Measurements from ENCODE around the gene DNAJC12. TPM values are rescaled to one million over a fixed set of nuclear protein-coding genes. Genes with fewer than 3 reads are reported as not detected.

The DNAJC12 gene
- polyA plus RNA-seq, 2 of the 4 experiments (the other 2 are of a cell fraction) = 19.1 to 80.0 TPM

GRCh38 chr10:67784474-67784873 lies 53.5 kb downstream of the DNAJC12 start:
- no peak overlapping the region for H3K4me3 ChIP-seq
- ATAC-seq (no peak), FAIRE-seq (no peak), DNase-seq (ENCODE audit: low read depth in 1 of 2, low spot score in 1 of 2) (no peak)
- no peak overlapping the region for H3K4me2 ChIP-seq
- POLR2A ChIA-PET = no interaction called here
- TF ChIP-seq HES2 (IDR thresholded peaks at IDR 0.05) (no peak), FOSL2 (IDR thresholded peaks at IDR 0.05) (no peak), FOSL2 (CRISPR knock-in tag; IDR thresholded peaks at IDR 0.05) (no peak), RAD21 (conservative IDR thresholded peaks at IDR 0.05 in 1 of 2, IDR thresholded peaks at IDR 0.05 in 1 of 2) (no peak), ZSCAN20 (CRISPR knock-in tag; IDR thresholded peaks at IDR 0.05) (no peak), RARB (CRISPR knock-in tag; IDR thresholded peaks at IDR 0.05) (no peak), MYC (IDR thresholded peaks at IDR 0.05; ENCODE audit: borderline replicate concordance, low read length) (no peak)
- H3K27ac ChIP-seq = no peak overlapping the region
- 20% methylated on average over 3 of the region's 3 CpGs for WGBS (ENCODE audit: missing lambda C conversion rate)
- peaks cover 12% of the 10 kb centered on the region; the same call in 2 of the 3 replicates for H3K4me1 ChIP-seq
- CTCF ChIA-PET = interaction anchor here (1.0 to 2.6 kb wide), 3 partner anchors 14 to 87 kb away, joined by 3 to 19 read pairs (median 3); no protein-coding TSS in a partner anchor
- no peaks in the 10 kb centered on the region for H3K9me3 ChIP-seq

DNA sequence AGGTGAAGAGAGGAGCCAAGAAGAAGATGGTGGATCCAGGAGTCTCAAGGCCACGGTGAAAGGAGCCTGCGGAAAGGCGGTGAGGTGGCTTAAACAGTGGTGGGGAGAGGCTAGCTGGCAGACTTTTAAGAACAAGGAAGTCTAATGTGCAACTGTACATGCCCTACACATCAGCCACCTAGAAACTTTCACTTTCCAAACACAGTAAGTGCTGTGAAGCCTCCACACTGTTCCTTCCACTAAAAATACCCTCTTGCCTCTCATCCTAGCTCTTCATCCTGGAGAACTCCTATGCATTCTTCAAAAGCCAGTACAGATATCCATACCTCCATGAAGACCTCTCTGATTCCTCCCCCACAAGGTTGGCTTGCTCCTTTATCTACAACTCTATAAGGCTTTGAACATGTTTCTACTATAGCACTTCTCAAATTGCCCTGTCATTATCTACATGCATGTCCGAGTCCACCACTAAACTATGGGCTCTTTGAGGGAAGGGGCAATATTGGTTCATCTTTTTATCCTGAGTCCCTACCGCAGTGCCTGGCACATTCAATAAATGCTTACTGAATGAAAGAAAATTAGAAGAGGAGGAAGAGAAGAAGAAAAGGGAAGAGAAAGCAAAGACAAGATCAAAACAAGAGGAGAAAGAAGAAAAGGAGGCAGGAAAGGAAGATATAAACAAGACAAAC lies 54.2 kb downstream of the DNAJC12 start:
- POLR2A ChIA-PET = no interaction called here
- no peak overlapping the region for H3K4me2 ChIP-seq
- H3K4me1 ChIP-seq = peaks cover 10% of the 10 kb centered on the region; the same call in 2 of the 3 replicates
- TF ChIP-seq RNF2 (IDR thresholded peaks at IDR 0.05; ENCODE audit: borderline replicate concordance, low read depth) (no peak), NR3C1 (IDR thresholded peaks at IDR 0.05) (no peak), RCOR1 (IDR thresholded peaks at IDR 0.05; ENCODE audit: low read depth, low read length) (no peak), JUN (IDR thresholded peaks at IDR 0.05) (no peak), JUNB (IDR thresholded peaks at IDR 0.05) (no peak), FOXS1 (CRISPR knock-in tag; IDR thresholded peaks at IDR 0.05) (no peak), MAZ (IDR thresholded peaks at IDR 0.05; ENCODE audit: borderline replicate concordance, low read depth, low read length) (no peak), TFCP2L1 (CRISPR knock-in tag; IDR thresholded peaks at IDR 0.05) (no peak), FOSL2 (IDR thresholded peaks at IDR 0.05) (no peak), FOSL2 (CRISPR knock-in tag; IDR thresholded peaks at IDR 0.05) (no peak), CHD4 (IDR thresholded peaks at IDR 0.05; ENCODE audit: borderline replicate concordance) (no peak), RFX5 (IDR thresholded peaks at IDR 0.05) (no peak), ZFP36 (IDR thresholded peaks at IDR 0.05; ENCODE audit: borderline replicate concordance, partially characterized antibody) (no peak), HOXA7 (CRISPR knock-in tag; IDR thresholded peaks at IDR 0.05) (no peak), HOXB13 (CRISPR knock-in tag; IDR thresholded peaks at IDR 0.05; ENCODE audit: low read depth) (no peak), KDM1A (IDR thresholded peaks at IDR 0.05; ENCODE audit: low read depth) (no peak)
- TF ChIP-seq, protein P1, sequence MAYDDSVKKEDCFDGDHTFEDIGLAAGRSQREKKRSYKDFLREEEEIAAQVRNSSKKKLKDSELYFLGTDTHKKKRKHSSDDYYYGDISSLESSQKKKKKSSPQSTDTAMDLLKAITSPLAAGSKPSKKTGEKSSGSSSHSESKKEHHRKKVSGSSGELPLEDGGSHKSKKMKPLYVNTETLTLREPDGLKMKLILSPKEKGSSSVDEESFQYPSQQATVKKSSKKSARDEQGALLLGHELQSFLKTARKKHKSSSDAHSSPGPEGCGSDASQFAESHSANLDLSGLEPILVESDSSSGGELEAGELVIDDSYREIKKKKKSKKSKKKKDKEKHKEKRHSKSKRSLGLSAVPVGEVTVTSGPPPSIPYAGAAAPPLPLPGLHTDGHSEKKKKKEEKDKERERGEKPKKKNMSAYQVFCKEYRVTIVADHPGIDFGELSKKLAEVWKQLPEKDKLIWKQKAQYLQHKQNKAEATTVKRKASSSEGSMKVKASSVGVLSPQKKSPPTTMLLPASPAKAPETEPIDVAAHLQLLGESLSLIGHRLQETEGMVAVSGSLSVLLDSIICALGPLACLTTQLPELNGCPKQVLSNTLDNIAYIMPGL (CRISPR knock-in tag; IDR thresholded peaks at IDR 0.05; ENCODE audit: borderline replicate concordance) = no peak
- H3K4me3 ChIP-seq = no peak overlapping the region
- no peaks in the 10 kb centered on the region for H3K9me3 ChIP-seq
- FAIRE-seq = no peak
- no peak overlapping the region for H3K27ac ChIP-seq
- no peak for ATAC-seq
- DNase-seq (ENCODE audit: low read depth in 1 of 2, low spot score in 1 of 2) = no peak
- 89% methylated on average over 5 of the region's 5 CpGs for WGBS (ENCODE audit: missing lambda C conversion rate)
- CTCF ChIA-PET = interaction anchor here (0.6 to 2.6 kb wide), 4 partner anchors 13 to 86 kb away, joined by 3 to 19 read pairs (median 3); no protein-coding TSS in a partner anchor

GRCh38 chr10:67782530-67782929 lies 55.5 kb downstream of the DNAJC12 start:
- CTCF ChIA-PET = interaction anchor here (6.8 kb wide), 1 partner anchor 86 kb away, joined by 143 read pairs; the partner anchor contains the start of gene CTNNA3

More at GRCh38 chr10:67782530-67782929, 55.5 kb downstream of the DNAJC12 start:
- Histone ChIP-seq H3K4me2 (no peak overlapping the region), H3K4me1 (0 out of 3 replicates have a peak, but pooled peaks cover 4% of the 10 kb centered on the region), H3K4me3 (no peak overlapping the region), H3K9me3 (no peaks in the 10 kb centered on the region), H3K27ac (no peak overlapping the region)
- 49% methylated on average over 2 of the region's 2 CpGs for WGBS (ENCODE audit: missing lambda C conversion rate)
- no peak for TF ChIP-seq FOXS1 (CRISPR knock-in tag; IDR thresholded peaks at IDR 0.05)
- TF ChIP-seq ZFP36 (IDR thresholded peaks at IDR 0.05; ENCODE audit: borderline replicate concordance, partially characterized antibody) = no peak
- no peak for TF ChIP-seq JUN (IDR thresholded peaks at IDR 0.05)
- TF ChIP-seq EP300 (IDR thresholded peaks at IDR 0.05) = no peak
- TF ChIP-seq EHMT2 (IDR thresholded peaks at IDR 0.05; ENCODE audit: low read depth) = no peak
- TF ChIP-seq RNF2 (IDR thresholded peaks at IDR 0.05; ENCODE audit: borderline replicate concordance, low read depth) = no peak
- TF ChIP-seq TP53 (CRISPR knock-in tag; IDR thresholded peaks at IDR 0.05) = no peak
- no peak for TF ChIP-seq PHF8 (IDR thresholded peaks at IDR 0.05; ENCODE audit: borderline replicate concordance, low read depth)
- TF ChIP-seq MAZ (IDR thresholded peaks at IDR 0.05; ENCODE audit: borderline replicate concordance, low read depth, low read length) = no peak
- TF ChIP-seq JUNB (IDR thresholded peaks at IDR 0.05) = no peak
- POLR2A ChIA-PET = no interaction called here
- no peak for DNase-seq (ENCODE audit: low read depth in 1 of 2, low spot score in 1 of 2)
- ATAC-seq = no peak
- no peak for FAIRE-seq

Data from A549 (cell line).